ENCODE data around the gene GMDS. TPM values are rescaled to one million over a fixed set of nuclear protein-coding genes. Genes with fewer than 3 reads are reported as not detected.

GMDS gene
- total and polyA plus RNA-seq, 9 donors, result 6.6 to 20.6 (median 11.0) TPM

- Histone ChIP-seq H3K9me3 (no peaks in the 10 kb centered on the region), H3K4me3 (no peak overlapping the region), H3K27me3 (no peaks in the 10 kb centered on the region), H3K4me1 (ENCODE audit: insufficient read depth) (no peaks in the 10 kb centered on the region), H3K36me3 (no peaks in the 10 kb centered on the region), H3K27ac (no peak overlapping the region)
- intact Hi-C loops (cut with DNase I), result no loop called here
- 88 to 94% (median 92%) methylated on average over 7 of the region's 7 CpGs for WGBS, 3 donors
- no peak for DNase-seq
- TF ChIP-seq CTCF (IDR thresholded peaks at IDR 0.05), result no peak
- TF ChIP-seq EP300 (IDR thresholded peaks at IDR 0.05), result no peak
Measured at GRCh38 chr6:1587546-1587945, 657.9 kb downstream of the GMDS start.

- H3K27ac ChIP-seq, result no peak overlapping the region
- intact Hi-C loops (cut with DNase I), result no loop called here
- H3K36me3 ChIP-seq, result no peaks in the 10 kb centered on the region
- no peak overlapping the region for H3K4me3 ChIP-seq
- H3K9me3 ChIP-seq, result no peaks in the 10 kb centered on the region
- no peaks in the 10 kb centered on the region for H3K4me1 ChIP-seq (ENCODE audit: insufficient read depth)
- WGBS, 3 donors, result 87 to 89% (median 89%) methylated on average over 5 of the region's 5 CpGs
- no peaks in the 10 kb centered on the region for H3K27me3 ChIP-seq
- no peak for TF ChIP-seq EP300 (IDR thresholded peaks at IDR 0.05)
- DNase-seq, result no peak
Measured at GRCh38 chr6:1586861-1587450, 658.4 kb downstream of the GMDS start.

GRCh38 chr6:1586256-1586655 lies 659.1 kb downstream of the GMDS start:
- Histone ChIP-seq H3K27ac (no peak overlapping the region), H3K4me3 (no peak overlapping the region), H3K4me1 (ENCODE audit: insufficient read depth) (no peaks in the 10 kb centered on the region), H3K27me3 (no peaks in the 10 kb centered on the region), H3K36me3 (no peaks in the 10 kb centered on the region), H3K9me3 (no peaks in the 10 kb centered on the region)
- intact Hi-C loops (cut with DNase I), result no loop called here
- no peak for DNase-seq
- 75 to 97% (median 87%) methylated on average over 7 of the region's 7 CpGs for WGBS, 3 donors
- no peak for TF ChIP-seq EP300 (IDR thresholded peaks at IDR 0.05)
- TF ChIP-seq CTCF (IDR thresholded peaks at IDR 0.05), result no peak
- TF ChIP-seq POLR2A (IDR thresholded peaks at IDR 0.05), result no peak

DNA sequence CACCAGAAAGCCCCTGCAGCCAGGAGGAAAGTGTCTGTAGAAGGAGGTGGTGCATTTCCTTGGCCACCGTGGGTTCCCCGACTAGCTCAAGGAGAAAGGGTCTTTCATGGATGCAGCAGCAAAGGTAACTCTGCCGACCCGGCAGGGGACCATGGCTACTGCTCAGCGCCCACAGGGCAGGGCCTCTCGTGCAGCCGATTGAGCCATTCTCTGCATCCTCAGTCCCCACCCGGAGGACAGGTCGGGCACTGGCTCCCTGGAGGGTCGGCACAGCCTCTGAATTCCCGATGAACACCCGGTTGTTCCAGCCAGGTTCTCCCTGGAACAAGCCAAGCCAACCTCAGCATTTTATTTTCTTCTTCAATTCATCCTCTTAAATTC lies 659.7 kb downstream of the GMDS start:
- no peak for DNase-seq
- Histone ChIP-seq H3K4me1 (ENCODE audit: insufficient read depth) (no peaks in the 10 kb centered on the region), H3K27me3 (no peaks in the 10 kb centered on the region), H3K36me3 (no peaks in the 10 kb centered on the region), H3K27ac (no peak overlapping the region), H3K4me3 (no peak overlapping the region), H3K9me3 (no peaks in the 10 kb centered on the region)
- TF ChIP-seq EP300 (IDR thresholded peaks at IDR 0.05) (no peak), CTCF (IDR thresholded peaks at IDR 0.05) (no peak), POLR2A (IDR thresholded peaks at IDR 0.05) (no peak)
- 85 to 86% (median 86%) methylated on average over 12 of the region's 12 CpGs for WGBS, 3 donors
- intact Hi-C loops (cut with DNase I), result no loop called here

GRCh38 chr6:1584996-1585668 lies 660.3 kb downstream of the GMDS start:
- H3K27me3 ChIP-seq, result no peaks in the 10 kb centered on the region
- no peak for DNase-seq
- H3K9me3 ChIP-seq, result no peaks in the 10 kb centered on the region
- H3K4me1 ChIP-seq (ENCODE audit: insufficient read depth), result no peaks in the 10 kb centered on the region
- intact Hi-C loops (cut with DNase I), result no loop called here
- no peak overlapping the region for H3K27ac ChIP-seq
- no peak overlapping the region for H3K4me3 ChIP-seq
- TF ChIP-seq EP300 (IDR thresholded peaks at IDR 0.05) (no peak), POLR2A (IDR thresholded peaks at IDR 0.05) (no peak), CTCF (IDR thresholded peaks at IDR 0.05) (no peak)
- 83 to 86% (median 84%) methylated on average over 14 of the region's 14 CpGs for WGBS, 3 donors
- H3K36me3 ChIP-seq, result no peaks in the 10 kb centered on the region

Measured in ovary (tissue), 9 donors.